PC-9 (cell line): ENCODE results near the gene ABHD4. TPM values are rescaled to one million over a fixed set of nuclear protein-coding genes. Genes with fewer than 3 reads are reported as not detected.
"Not testable (repeated sequence)": the region's sequence is repeated elsewhere in the genome, so short reads cannot be mapped to it uniquely, and the experiment has no call there.

Experiments
- BruUV-seq: library from RNA; stranded (reverse); fragments of 400-500 nt; replicated peaks from 2 replicates; lab custom pipeline; 2021; lab: Mats Ljungman, UMichigan
- CTCF ChIA-PET: fragments of 300-600 bp; sonication (Branson Sonifier 250); formaldehyde crosslinking; loops from one replicate; lab custom pipeline; 2022; ENCODE audit warnings: antibody characterized with exemption; lab: Charles Lee
- POLR2A ChIA-PET: fragments of 300-600 bp; sonication (Branson Sonifier 250); formaldehyde crosslinking; loops from one replicate; lab custom pipeline; 2022; ENCODE audit warnings: antibody characterized with exemption; ENCODE audit not compliant: unreplicated experiment; lab: Charles Lee
- DNase-seq, 2 experiments: peaks; one replicate each; pipeline versions ENCODE4 v3.0.0 to v3.0.0-alpha.2; 2015 to 2022; ENCODE audit warnings: mixed read lengths in 1 of 2
- H2AFZ ChIP-seq: fragments of 200-600 bp; sonication (generic); 2 replicates; pipeline ENCODE4 v1.8.1; 2017; ENCODE audit warnings: antibody characterized with exemption
- H3F3A ChIP-seq: fragments of 200-600 bp; sonication (generic); 2 replicates; pipeline ENCODE4 v1.8.1; 2017; ENCODE audit warnings: antibody characterized with exemption, mild to moderate bottlenecking, low read depth; ENCODE audit not compliant: insufficient read depth
- H3K27ac ChIP-seq: fragments of 200-600 bp; sonication (generic); 2 replicates; pipeline ENCODE4 v1.6.1; 2016; ENCODE audit warnings: mixed run types
- H3K27me3 ChIP-seq: fragments of 200-600 bp; sonication (generic); 2 replicates; pipeline ENCODE4 v1.6.1; 2016; ENCODE audit warnings: low read depth, mixed run types; ENCODE audit not compliant: insufficient read depth
- H3K36me3 ChIP-seq: fragments of 200-600 bp; sonication (generic); 2 replicates; pipeline ENCODE4 v1.6.1; 2016; ENCODE audit warnings: low read depth, mixed run types
- H3K4me1 ChIP-seq: fragments of 200-600 bp; sonication (generic); replicated peaks from 2 replicates; pipeline ENCODE4 v1.6.1; 2016; ENCODE audit warnings: mixed run types; ENCODE audit not compliant: insufficient read depth
- H3K4me2 ChIP-seq: fragments of 200-600 bp; sonication (generic); 2 replicates; pipeline ENCODE4 v1.6.1; 2017; ENCODE audit warnings: mixed run types
- H3K4me3 ChIP-seq: fragments of 200-600 bp; sonication (generic); 2 replicates; pipeline ENCODE4 v1.6.1; 2016; ENCODE audit warnings: mixed run types
- H3K79me2 ChIP-seq: fragments of 200-600 bp; sonication (generic); 2 replicates; pipeline ENCODE4 v1.6.1; 2017; ENCODE audit warnings: low read depth, mixed run types
- H3K9me2 ChIP-seq: fragments of 200-600 bp; sonication (generic); 2 replicates; pipeline ENCODE4 v1.8.1; 2017; ENCODE audit warnings: mild to moderate bottlenecking; ENCODE audit not compliant: insufficient read depth
- H3K9me3 ChIP-seq: fragments of 200-600 bp; sonication (generic); 2 replicates; pipeline ENCODE4 v1.8.1; 2016; ENCODE audit warnings: low read depth; ENCODE audit not compliant: insufficient read depth
- H4K20me1 ChIP-seq: fragments of 200-600 bp; sonication (generic); 2 replicates; pipeline ENCODE4 v1.8.1; 2017; ENCODE audit not compliant: insufficient read depth
- EZH2 ChIP-seq: fragments of 200-600 bp; sonication (generic); IDR thresholded peaks from 2 replicates; pipeline ENCODE4 v1.8.0; 2017; ENCODE audit warnings: antibody characterized with exemption, low read depth
- intact Hi-C: fragments of 100-400 bp; cut with micrococcal nuclease; formaldehyde crosslinking; loops from one replicate; pipeline ENCODE4 v1.10.0; 2022; ENCODE audit not compliant: unreplicated experiment
- total RNA-seq: library from RNA; stranded (reverse); gene quantifications from 2 replicates; pipeline ENCODE4 v1.2.3, GENCODE V29; 2021
- TF ChIP-seq, protein P1 (sequence below): fragments of 200-600 bp; sonication (generic); conservative IDR thresholded peaks from 2 replicates; pipeline ENCODE4 v1.6.1; 2017; ENCODE audit warnings: mixed run types, antibody characterized with exemption, mild to moderate bottlenecking, moderate library complexity

ABHD4 gene
- total RNA-seq, 1 experiment from 2014 or later = 83.2 TPM

- Histone ChIP-seq H4K20me1 (no peaks in the 10 kb centered on the region), H3K27me3 (no peaks in the 10 kb centered on the region), H3K79me2 (peaks cover 13% of the 10 kb centered on the region; the same call in 1 of the 2 replicates), H3K4me2 (no peak overlapping the region), H3K9me3 (no peaks in the 10 kb centered on the region), H2AFZ (no peak overlapping the region), H3F3A (peaks cover 12% of the 10 kb centered on the region; the same call in 1 of the 2 replicates), H3K4me1 (peaks cover 26% of the 10 kb centered on the region), H3K9me2 (no peaks in the 10 kb centered on the region), H3K4me3 (no peak overlapping the region), H3K27ac (no peak overlapping the region), H3K36me3 (peaks cover 15% of the 10 kb centered on the region; the same call in 1 of the 2 replicates)
- TF ChIP-seq, protein P1, sequence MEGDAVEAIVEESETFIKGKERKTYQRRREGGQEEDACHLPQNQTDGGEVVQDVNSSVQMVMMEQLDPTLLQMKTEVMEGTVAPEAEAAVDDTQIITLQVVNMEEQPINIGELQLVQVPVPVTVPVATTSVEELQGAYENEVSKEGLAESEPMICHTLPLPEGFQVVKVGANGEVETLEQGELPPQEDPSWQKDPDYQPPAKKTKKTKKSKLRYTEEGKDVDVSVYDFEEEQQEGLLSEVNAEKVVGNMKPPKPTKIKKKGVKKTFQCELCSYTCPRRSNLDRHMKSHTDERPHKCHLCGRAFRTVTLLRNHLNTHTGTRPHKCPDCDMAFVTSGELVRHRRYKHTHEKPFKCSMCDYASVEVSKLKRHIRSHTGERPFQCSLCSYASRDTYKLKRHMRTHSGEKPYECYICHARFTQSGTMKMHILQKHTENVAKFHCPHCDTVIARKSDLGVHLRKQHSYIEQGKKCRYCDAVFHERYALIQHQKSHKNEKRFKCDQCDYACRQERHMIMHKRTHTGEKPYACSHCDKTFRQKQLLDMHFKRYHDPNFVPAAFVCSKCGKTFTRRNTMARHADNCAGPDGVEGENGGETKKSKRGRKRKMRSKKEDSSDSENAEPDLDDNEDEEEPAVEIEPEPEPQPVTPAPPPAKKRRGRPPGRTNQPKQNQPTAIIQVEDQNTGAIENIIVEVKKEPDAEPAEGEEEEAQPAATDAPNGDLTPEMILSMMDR = no peak
- TF ChIP-seq EZH2 = no peak
- intact Hi-C loops = no loop called here
- BruUV-seq = no TSS peak
- DNase-seq = no peak
- CTCF ChIA-PET = interaction anchor here (0.6 kb wide), 1 partner anchor 290 kb away, joined by 4 read pairs; no protein-coding TSS in a partner anchor
- POLR2A ChIA-PET = interaction anchor here (0.7 kb wide), 1 partner anchor 1678 kb away, joined by 7 read pairs; no protein-coding TSS in a partner anchor
These were observed 33.6 kb upstream of the ABHD4 start for GRCh38 chr14:22564463-22564862.

DNA sequence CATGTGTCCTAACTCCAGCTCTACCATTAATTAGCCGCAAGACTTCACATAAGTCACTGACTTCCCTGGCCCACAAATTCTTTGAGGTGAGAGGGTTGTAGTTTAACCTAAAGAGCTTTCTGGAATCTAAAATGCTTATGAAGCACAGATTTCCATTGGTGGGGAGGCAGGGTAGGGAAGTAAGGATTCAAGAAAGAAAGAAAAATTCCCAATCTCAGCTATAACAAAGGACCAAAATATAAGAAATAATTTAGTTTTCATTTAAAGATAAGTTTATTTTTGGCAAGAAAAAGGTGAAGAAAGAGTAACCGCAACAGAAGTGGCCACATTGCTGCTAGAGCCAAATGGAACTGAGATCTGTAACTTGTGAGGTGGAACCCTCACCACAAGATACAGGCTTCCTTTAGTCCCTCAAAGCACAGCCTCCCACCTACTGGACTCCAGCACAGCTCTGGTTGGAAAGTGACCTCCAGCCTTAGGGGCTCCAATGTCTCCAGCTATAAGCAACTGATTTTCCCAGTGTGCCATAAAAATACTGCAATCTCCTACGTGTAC is 32.6 kb upstream of the ABHD4 start:
- Histone ChIP-seq H3K36me3 (peaks cover 20% of the 10 kb centered on the region; the same call in 1 of the 2 replicates), H3K9me3 (no peaks in the 10 kb centered on the region), H3K4me3 (no peak overlapping the region), H3K27ac (no peak overlapping the region), H3F3A (peaks cover 12% of the 10 kb centered on the region; the same call in 1 of the 2 replicates), H2AFZ (no peak overlapping the region), H3K27me3 (no peaks in the 10 kb centered on the region), H3K9me2 (no peaks in the 10 kb centered on the region), H4K20me1 (no peaks in the 10 kb centered on the region), H3K4me2 (no peak overlapping the region), H3K4me1 (peaks cover 23% of the 10 kb centered on the region), H3K79me2 (peaks cover 20% of the 10 kb centered on the region)
- no peak for DNase-seq
- no TSS peak for BruUV-seq
- ChIA-PET CTCF (no interaction called here), POLR2A (interaction anchor here (0.6 kb wide), 1 partner anchor 19 kb away, joined by 3 read pairs; no protein-coding TSS in a partner anchor)
- intact Hi-C loops = no loop called here
- TF ChIP-seq EZH2 = no peak
- TF ChIP-seq, protein P1 = no peak

DNA sequence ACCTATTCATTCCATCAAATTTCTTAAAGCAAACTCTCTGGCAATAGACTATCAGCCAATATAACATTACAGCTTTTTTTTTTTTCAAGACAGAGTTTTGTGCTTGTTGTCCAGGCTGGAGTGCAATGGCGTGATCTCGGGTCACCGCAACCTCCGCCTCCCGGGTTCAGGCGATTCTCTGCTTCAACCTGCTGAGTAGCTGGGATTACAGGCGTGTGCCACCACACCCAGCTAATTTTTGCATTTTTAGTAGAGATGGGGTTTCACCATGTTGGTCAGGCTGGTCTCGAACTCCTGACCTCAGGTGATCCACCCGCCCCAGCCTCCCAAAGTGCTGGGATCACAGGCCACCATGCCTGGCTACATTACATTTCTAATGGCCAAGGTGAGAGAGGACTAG is 31.8 kb upstream of the ABHD4 start:
- H3K9me3 ChIP-seq, BruUV-seq, H3K4me3 ChIP-seq, DNase-seq, POLR2A ChIA-PET, CTCF ChIA-PET, H2AFZ ChIP-seq, H3K4me2 ChIP-seq, H3K9me2 ChIP-seq, H3K27ac ChIP-seq, intact Hi-C loops, H4K20me1 ChIP-seq, H3K27me3 ChIP-seq: not testable (repeated sequence)
- H3K36me3 ChIP-seq = peaks cover 20% of the 10 kb centered on the region; the same call in 1 of the 2 replicates
- peaks cover 14% of the 10 kb centered on the region; the same call in 1 of the 2 replicates for H3F3A ChIP-seq
- H3K79me2 ChIP-seq = peaks cover 20% of the 10 kb centered on the region
- peaks cover 15% of the 10 kb centered on the region for H3K4me1 ChIP-seq
